Neural cell (in vitro differentiated cells): ENCODE results near the gene KCNK13.

Source experiments
- CTCF ChIP-seq: fragments of 450-650 bp; IDR thresholded peaks from 2 replicates; pipeline ENCODE4 v1.5.1; 2014; ENCODE audit warnings: antibody characterized with exemption, mild to moderate bottlenecking, moderate library complexity; ENCODE audit not compliant: poor library complexity, severe bottlenecking
- EP300 ChIP-seq: fragments of 450-650 bp; conservative IDR thresholded peaks from 2 replicates; pipeline ENCODE4 v1.6.1; 2014; ENCODE audit warnings: antibody characterized with exemption, mild to moderate bottlenecking, moderate library complexity; ENCODE audit not compliant: poor library complexity, severe bottlenecking
- RAD21 ChIP-seq: fragments of 450-650 bp; conservative IDR thresholded peaks from 2 replicates; pipeline ENCODE4 v1.6.1; 2014; ENCODE audit warnings: antibody characterized with exemption, mild to moderate bottlenecking, moderate library complexity

- no peak for TF ChIP-seq CTCF
- TF ChIP-seq EP300 = no peak
- TF ChIP-seq RAD21 = no peak
Measured at GRCh38 chr14:90039253-90040010, 22.4 kb upstream of the KCNK13 start.
